PC-9 (cell line): Measurements from ENCODE around the gene MRPS25. TPM values are rescaled to one million over a fixed set of nuclear protein-coding genes. Genes with fewer than 3 reads are reported as not detected.

Experiments
- BruUV-seq: library from RNA; stranded (reverse); fragments of 400-500 nt; replicated peaks from 2 replicates; lab custom pipeline; 2021; lab: Mats Ljungman, UMichigan
- CTCF ChIA-PET: fragments of 300-600 bp; sonication (Branson Sonifier 250); formaldehyde crosslinking; loops from one replicate; lab custom pipeline; 2022; ENCODE audit warnings: antibody characterized with exemption; lab: Charles Lee
- POLR2A ChIA-PET: fragments of 300-600 bp; sonication (Branson Sonifier 250); formaldehyde crosslinking; loops from one replicate; lab custom pipeline; 2022; ENCODE audit warnings: antibody characterized with exemption; ENCODE audit not compliant: unreplicated experiment; lab: Charles Lee
- DNase-seq, 2 experiments: peaks; one replicate each; pipeline versions ENCODE4 v3.0.0 to v3.0.0-alpha.2; 2015 to 2022; ENCODE audit warnings: mixed read lengths in 1 of 2
- H2AFZ ChIP-seq: fragments of 200-600 bp; sonication (generic); 2 replicates; pipeline ENCODE4 v1.8.1; 2017; ENCODE audit warnings: antibody characterized with exemption
- H3F3A ChIP-seq: fragments of 200-600 bp; sonication (generic); 2 replicates; pipeline ENCODE4 v1.8.1; 2017; ENCODE audit warnings: antibody characterized with exemption, mild to moderate bottlenecking, low read depth; ENCODE audit not compliant: insufficient read depth
- H3K27ac ChIP-seq: fragments of 200-600 bp; sonication (generic); 2 replicates; pipeline ENCODE4 v1.6.1; 2016; ENCODE audit warnings: mixed run types
- H3K27me3 ChIP-seq: fragments of 200-600 bp; sonication (generic); 2 replicates; pipeline ENCODE4 v1.6.1; 2016; ENCODE audit warnings: low read depth, mixed run types; ENCODE audit not compliant: insufficient read depth
- H3K36me3 ChIP-seq: fragments of 200-600 bp; sonication (generic); 2 replicates; pipeline ENCODE4 v1.6.1; 2016; ENCODE audit warnings: low read depth, mixed run types
- H3K4me1 ChIP-seq: fragments of 200-600 bp; sonication (generic); replicated peaks from 2 replicates; pipeline ENCODE4 v1.6.1; 2016; ENCODE audit warnings: mixed run types; ENCODE audit not compliant: insufficient read depth
- H3K4me2 ChIP-seq: fragments of 200-600 bp; sonication (generic); 2 replicates; pipeline ENCODE4 v1.6.1; 2017; ENCODE audit warnings: mixed run types
- H3K4me3 ChIP-seq: fragments of 200-600 bp; sonication (generic); 2 replicates; pipeline ENCODE4 v1.6.1; 2016; ENCODE audit warnings: mixed run types
- H3K79me2 ChIP-seq: fragments of 200-600 bp; sonication (generic); 2 replicates; pipeline ENCODE4 v1.6.1; 2017; ENCODE audit warnings: low read depth, mixed run types
- H3K9me2 ChIP-seq: fragments of 200-600 bp; sonication (generic); 2 replicates; pipeline ENCODE4 v1.8.1; 2017; ENCODE audit warnings: mild to moderate bottlenecking; ENCODE audit not compliant: insufficient read depth
- H3K9me3 ChIP-seq: fragments of 200-600 bp; sonication (generic); 2 replicates; pipeline ENCODE4 v1.8.1; 2016; ENCODE audit warnings: low read depth; ENCODE audit not compliant: insufficient read depth
- H4K20me1 ChIP-seq: fragments of 200-600 bp; sonication (generic); 2 replicates; pipeline ENCODE4 v1.8.1; 2017; ENCODE audit not compliant: insufficient read depth
- CTCF ChIP-seq: fragments of 200-600 bp; sonication (generic); conservative IDR thresholded peaks from 2 replicates; pipeline ENCODE4 v1.6.1; 2017; ENCODE audit warnings: mixed run types, antibody characterized with exemption, mild to moderate bottlenecking, moderate library complexity
- EZH2 ChIP-seq: fragments of 200-600 bp; sonication (generic); IDR thresholded peaks from 2 replicates; pipeline ENCODE4 v1.8.0; 2017; ENCODE audit warnings: antibody characterized with exemption, low read depth
- intact Hi-C: fragments of 100-400 bp; cut with micrococcal nuclease; formaldehyde crosslinking; loops from one replicate; pipeline ENCODE4 v1.10.0; 2022; ENCODE audit not compliant: unreplicated experiment
- total RNA-seq: library from RNA; stranded (reverse); gene quantifications from 2 replicates; pipeline ENCODE4 v1.2.3, GENCODE V29; 2021

Gene MRPS25
- total RNA-seq, 1 experiment from 2014 or later, result 47.8 TPM

GRCh38 chr3:15051531-15051930 is 13.6 kb downstream of the MRPS25 start:
- Histone ChIP-seq H3K9me3 (no peaks in the 10 kb centered on the region), H3K27ac (no peak overlapping the region), H3K36me3 (peaks cover 41% of the 10 kb centered on the region), H3F3A (peaks cover 20% of the 10 kb centered on the region; the same call in 1 of the 2 replicates), H3K4me1 (no peaks in the 10 kb centered on the region), H3K4me2 (no peak overlapping the region), H2AFZ (no peak overlapping the region), H3K27me3 (no peaks in the 10 kb centered on the region), H3K9me2 (no peaks in the 10 kb centered on the region), H3K79me2 (peaks cover 25% of the 10 kb centered on the region), H3K4me3 (no peak overlapping the region), H4K20me1 (peaks cover 78% of the 10 kb centered on the region)
- CTCF ChIA-PET, result interaction anchor here (1.2 kb wide), 1 partner anchor 13 kb away, joined by 4 read pairs; the partner anchor contains the start of gene MRPS25
- no TSS peak for BruUV-seq
- POLR2A ChIA-PET, result no interaction called here
- intact Hi-C loops, result no loop called here
- peak in 1 of 2 experiments; percentile 25 for DNase-seq
- TF ChIP-seq CTCF (peak; percentile 72), EZH2 (no peak)

GRCh38 chr3:15050405-15051092 is 14.6 kb downstream of the MRPS25 start:
- H3K27me3 ChIP-seq, result no peaks in the 10 kb centered on the region
- intact Hi-C loops, result no loop called here
- ChIA-PET POLR2A (no interaction called here), CTCF (interaction anchor here (1.2 kb wide), 1 partner anchor 14 kb away, joined by 4 read pairs; the partner anchor contains the start of gene MRPS25)
- H3K4me3 ChIP-seq, result no peak overlapping the region
- no peak overlapping the region for H2AFZ ChIP-seq
- H3K79me2 ChIP-seq, result peaks cover 22% of the 10 kb centered on the region
- no peaks in the 10 kb centered on the region for H3K9me2 ChIP-seq
- DNase-seq, result no peak
- peaks cover 77% of the 10 kb centered on the region for H4K20me1 ChIP-seq
- no peak overlapping the region for H3K4me2 ChIP-seq
- H3F3A ChIP-seq, result peaks cover 20% of the 10 kb centered on the region; the same call in 1 of the 2 replicates
- H3K36me3 ChIP-seq, result peaks cover 48% of the 10 kb centered on the region
- no peaks in the 10 kb centered on the region for H3K9me3 ChIP-seq
- BruUV-seq, result no TSS peak
- no peaks in the 10 kb centered on the region for H3K4me1 ChIP-seq
- H3K27ac ChIP-seq, result no peak overlapping the region
- no peak for TF ChIP-seq CTCF
- TF ChIP-seq EZH2, result no peak

GRCh38 chr3:15049584-15049983 is 15.5 kb downstream of the MRPS25 start:
- BruUV-seq, result no TSS peak
- Histone ChIP-seq H3F3A (peaks cover 20% of the 10 kb centered on the region; the same call in 1 of the 2 replicates), H3K4me3 (no peak overlapping the region), H3K36me3 (peaks cover 57% of the 10 kb centered on the region), H2AFZ (no peak overlapping the region), H3K4me2 (no peak overlapping the region), H3K9me3 (no peaks in the 10 kb centered on the region), H3K27me3 (no peaks in the 10 kb centered on the region), H4K20me1 (peaks cover 68% of the 10 kb centered on the region), H3K79me2 (peaks cover 13% of the 10 kb centered on the region), H3K4me1 (no peaks in the 10 kb centered on the region), H3K9me2 (no peaks in the 10 kb centered on the region), H3K27ac (no peak overlapping the region)
- ChIA-PET CTCF (no interaction called here), POLR2A (no interaction called here)
- intact Hi-C loops, result no loop called here
- no peak for TF ChIP-seq CTCF
- DNase-seq, result no peak
